H9 (cell line): ENCODE data around the gene BDNF. TPM values are rescaled to one million over a fixed set of nuclear protein-coding genes. Genes with fewer than 3 reads are reported as not detected.

Source experiments
- DNase-seq: peaks from one replicate; pipeline ENCODE4 v3.0.0-alpha.2; 2017
- H2AFZ ChIP-seq: one replicate; pipeline ENCODE4 v1.6.1; 2013; ENCODE audit warnings: mild to moderate bottlenecking, low read length, control low read depth, moderate library complexity
- H2AK5ac ChIP-seq: 2 replicates; pipeline ENCODE4 v1.6.1; 2013; ENCODE audit warnings: low read length, control low read depth, mixed read lengths; ENCODE audit not compliant: insufficient read length
- H2BK120ac ChIP-seq: one replicate; pipeline ENCODE4 v1.6.1; 2013; ENCODE audit warnings: low read depth, mild to moderate bottlenecking, low read length, control low read depth, inconsistent platforms; ENCODE audit not compliant: poor library complexity, severe bottlenecking
- H2BK12ac ChIP-seq: 2 replicates; pipeline ENCODE4 v1.6.1; 2013; ENCODE audit warnings: low read length, control low read depth, mixed read lengths, low read depth; ENCODE audit not compliant: insufficient read length
- H2BK15ac ChIP-seq: 2 replicates; pipeline ENCODE4 v1.6.1; 2013; ENCODE audit warnings: low read depth, low read length, control low read depth
- H2BK20ac ChIP-seq: one replicate; pipeline ENCODE4 v1.6.1; 2013; ENCODE audit warnings: low read depth, mild to moderate bottlenecking, low read length, control low read depth, inconsistent platforms; ENCODE audit not compliant: poor library complexity, severe bottlenecking
- H2BK5ac ChIP-seq: 2 replicates; pipeline ENCODE4 v1.6.1; 2013; ENCODE audit warnings: low read length, control low read depth, mixed read lengths; ENCODE audit not compliant: insufficient read length
- H3K14ac ChIP-seq: 2 replicates; pipeline ENCODE4 v1.6.1; 2013; ENCODE audit warnings: low read length, control low read depth; ENCODE audit not compliant: insufficient read depth
- H3K18ac ChIP-seq: 2 replicates; pipeline ENCODE4 v1.6.1; 2013; ENCODE audit warnings: low read depth, mild to moderate bottlenecking, mixed read lengths, low read length, control low read depth; ENCODE audit not compliant: insufficient read length
- H3K23ac ChIP-seq: 2 replicates; pipeline ENCODE4 v1.6.1; 2013; ENCODE audit warnings: low read length, control low read depth, mixed read lengths, low read depth; ENCODE audit not compliant: insufficient read length
- H3K23me2 ChIP-seq: 2 replicates; pipeline ENCODE4 v1.6.1; 2013; ENCODE audit warnings: low read depth, mild to moderate bottlenecking, mixed read lengths, low read length, control low read depth; ENCODE audit not compliant: insufficient read length, poor library complexity, severe bottlenecking
- H3K27ac ChIP-seq: 2 replicates; pipeline ENCODE4 v1.5.1; 2013; ENCODE audit warnings: low read length, control low read depth, mixed read lengths, low read depth; ENCODE audit not compliant: insufficient read length
- H3K27me3 ChIP-seq: 2 replicates; pipeline ENCODE4 v1.6.1; 2013; ENCODE audit warnings: low read length, control low read depth, inconsistent platforms; ENCODE audit not compliant: insufficient read depth
- H3K4ac ChIP-seq: 2 replicates; pipeline ENCODE4 v1.6.1; 2013; ENCODE audit warnings: low read depth, mild to moderate bottlenecking, control low read depth, inconsistent platforms, low read length, moderate library complexity
- H3K4me1 ChIP-seq: 2 replicates; pipeline ENCODE4 v1.6.1; 2013; ENCODE audit warnings: low read length, control low read depth, inconsistent platforms; ENCODE audit not compliant: insufficient read depth
- H3K4me2 ChIP-seq: 2 replicates; pipeline ENCODE4 v1.6.1; 2013; ENCODE audit warnings: low read length, control low read depth, mixed read lengths; ENCODE audit not compliant: insufficient read length, insufficient read depth
- H3K56ac ChIP-seq: 2 replicates; pipeline ENCODE4 v1.6.1; 2013; ENCODE audit warnings: low read depth, mild to moderate bottlenecking, mixed read lengths, low read length, control low read depth; ENCODE audit not compliant: insufficient read length
- H3K79me1 ChIP-seq: 2 replicates; pipeline ENCODE4 v1.6.1; 2013; ENCODE audit warnings: low read depth, mild to moderate bottlenecking, moderate library complexity, low read length, control low read depth, inconsistent platforms; ENCODE audit not compliant: insufficient read depth, poor library complexity, severe bottlenecking
- H3K79me2 ChIP-seq: 2 replicates; pipeline ENCODE4 v1.6.1; 2013; ENCODE audit warnings: low read length, control low read depth, inconsistent platforms; ENCODE audit not compliant: insufficient read depth
- H3K9ac ChIP-seq: 2 replicates; pipeline ENCODE4 v1.6.1; 2013; ENCODE audit warnings: low read length, control low read depth, mixed read lengths; ENCODE audit not compliant: insufficient read length; ENCODE audit errors: extremely low read depth
- H3K9me3 ChIP-seq: one replicate; pipeline ENCODE4 v1.6.1; 2013; ENCODE audit warnings: low read depth, low read length, inconsistent platforms; ENCODE audit not compliant: control insufficient read depth
- H3T11ph ChIP-seq: one replicate; pipeline ENCODE4 v1.6.1; 2013; ENCODE audit warnings: mild to moderate bottlenecking, low read length, control low read depth, inconsistent platforms
- H4K20me1 ChIP-seq: one replicate; pipeline ENCODE4 v1.6.1; 2013; ENCODE audit not compliant: control insufficient read depth, insufficient read length, insufficient read depth
- H4K5ac ChIP-seq: 2 replicates; pipeline ENCODE4 v1.6.1; 2013; ENCODE audit warnings: low read depth, mild to moderate bottlenecking, mixed read lengths, low read length, control low read depth; ENCODE audit not compliant: insufficient read length
- H4K8ac ChIP-seq: replicated peaks from 2 replicates; pipeline ENCODE4 v1.6.1; 2013; ENCODE audit warnings: low read length, control low read depth, mixed read lengths, low read depth; ENCODE audit not compliant: insufficient read length
- H4K91ac ChIP-seq: 2 replicates; pipeline ENCODE4 v1.6.1; 2013; ENCODE audit warnings: low read depth, mild to moderate bottlenecking, moderate library complexity, mixed read lengths, low read length, control low read depth; ENCODE audit not compliant: insufficient read length
- H3K27ac Mint-ChIP-seq, 3 experiments: 2 replicates in 2 of 3; 3 replicates in 1 of 3; pipeline ENCODE4 v1.8.0; 2020 to 2021; ENCODE audit warnings: mixed read lengths in 3 of 3, mild to moderate bottlenecking in 1 of 3, moderate library complexity in 1 of 3
- H3K27me3 Mint-ChIP-seq: 2 replicates; pipeline ENCODE4 v1.8.0; 2021; ENCODE audit warnings: low read depth, mild to moderate bottlenecking, moderate library complexity, mixed read lengths
- H3K36me3 Mint-ChIP-seq, 3 experiments: 2 replicates in 2 of 3; 3 replicates in 1 of 3; pipeline ENCODE4 v1.8.0; 2020 to 2021; ENCODE audit warnings: low read depth in 3 of 3, mixed read lengths in 3 of 3; ENCODE audit not compliant: insufficient read depth in 1 of 3
- H3K4me1 Mint-ChIP-seq, 2 experiments: 2 replicates each; pipeline ENCODE4 v1.8.0; 2020; ENCODE audit warnings: mixed read lengths in 2 of 2
- H3K4me3 Mint-ChIP-seq, 2 experiments: 2 replicates in 1 of 2; 3 replicates in 1 of 2; pipeline ENCODE4 v1.8.0; 2020 to 2021; ENCODE audit warnings: mild to moderate bottlenecking in 2 of 2, mixed read lengths in 2 of 2, moderate library complexity in 1 of 2
- H3K9me3 Mint-ChIP-seq, 2 experiments: 2 replicates in 1 of 2; 3 replicates in 1 of 2; pipeline ENCODE4 v1.8.0; 2020; ENCODE audit warnings: mild to moderate bottlenecking in 2 of 2, mixed read lengths in 2 of 2, moderate library complexity in 1 of 2
- WGBS: extraction: QIAGEN DNeasy Blood & Tissue Kit; methylation state at CpG from one replicate; pipeline ENCODE4 v1.1.7; 2013; ENCODE audit warnings: missing lambda C conversion rate, low lambda C conversion rate, mixed read lengths; ENCODE audit not compliant: insufficient read length; ENCODE audit errors: extremely low coverage; 5-methylcytosine and 5-hydroxymethylcytosine counted together
- total RNA-seq: library from RNA; stranded (reverse); gene quantifications from 2 replicates; pipeline ENCODE4 v1.2.1, GENCODE V29; 2021
- TF ChIP-seq, protein P1 (sequence below): fragments of 200-600 bp; sonication (generic); conservative IDR thresholded peaks from 3 replicates; pipeline ENCODE4 v1.8.0; 2021; ENCODE audit warnings: antibody characterized with exemption, mild to moderate bottlenecking

The BDNF gene
- total RNA-seq, 1 experiment from 2014 or later: 2.7 TPM

- Histone ChIP-seq H3K14ac (0 out of 2 replicates have a peak overlapping the region, but pooled peaks have one; percentile 7), H4K20me1 (no peaks in the 10 kb centered on the region), H3T11ph (no peak overlapping the region), H3K27me3 (no peaks in the 10 kb centered on the region), H3K79me1 (no peaks in the 10 kb centered on the region), H4K8ac (no peak overlapping the region), H2BK5ac (no peak overlapping the region), H3K56ac (no peak overlapping the region), H2BK15ac (no peak overlapping the region), H2BK20ac (no peak overlapping the region), H3K4me2 (peak overlapping the region; percentile 22), H3K23ac (no peak overlapping the region), H3K4me1 (no peaks in the 10 kb centered on the region; the same call in 1 of the 2 replicates), H3K23me2 (no peaks in the 10 kb centered on the region), H3K4ac (no peak overlapping the region), H3K9ac (no peak overlapping the region), H4K91ac (no peak overlapping the region), H2AFZ (no peak overlapping the region), H3K18ac (no peak overlapping the region), H2AK5ac (no peak overlapping the region), H3K9me3 (no peaks in the 10 kb centered on the region), H2BK120ac (no peak overlapping the region), H3K79me2 (peaks cover 3% of the 10 kb centered on the region; the same call in 1 of the 2 replicates), H3K27ac (no peak overlapping the region), H2BK12ac (no peak overlapping the region), H4K5ac (no peak overlapping the region)
- WGBS: no CpG with 5 or more reads among the region's 4 CpGs
- peaks cover 24 to 30% of the 10 kb centered on the region in 2 experiments for H3K4me1 Mint-ChIP-seq
- H3K36me3 Mint-ChIP-seq: peaks cover 11 to 39% (median 20%) of the 10 kb centered on the region in 3 experiments
- H3K9me3 Mint-ChIP-seq: peaks cover 24 to 25% of the 10 kb centered on the region in 2 experiments; a peak in 4 of 5 replicates
- no peak overlapping the region; a peak in 1 of 5 replicates for H3K4me3 Mint-ChIP-seq
- TF ChIP-seq, protein P1, sequence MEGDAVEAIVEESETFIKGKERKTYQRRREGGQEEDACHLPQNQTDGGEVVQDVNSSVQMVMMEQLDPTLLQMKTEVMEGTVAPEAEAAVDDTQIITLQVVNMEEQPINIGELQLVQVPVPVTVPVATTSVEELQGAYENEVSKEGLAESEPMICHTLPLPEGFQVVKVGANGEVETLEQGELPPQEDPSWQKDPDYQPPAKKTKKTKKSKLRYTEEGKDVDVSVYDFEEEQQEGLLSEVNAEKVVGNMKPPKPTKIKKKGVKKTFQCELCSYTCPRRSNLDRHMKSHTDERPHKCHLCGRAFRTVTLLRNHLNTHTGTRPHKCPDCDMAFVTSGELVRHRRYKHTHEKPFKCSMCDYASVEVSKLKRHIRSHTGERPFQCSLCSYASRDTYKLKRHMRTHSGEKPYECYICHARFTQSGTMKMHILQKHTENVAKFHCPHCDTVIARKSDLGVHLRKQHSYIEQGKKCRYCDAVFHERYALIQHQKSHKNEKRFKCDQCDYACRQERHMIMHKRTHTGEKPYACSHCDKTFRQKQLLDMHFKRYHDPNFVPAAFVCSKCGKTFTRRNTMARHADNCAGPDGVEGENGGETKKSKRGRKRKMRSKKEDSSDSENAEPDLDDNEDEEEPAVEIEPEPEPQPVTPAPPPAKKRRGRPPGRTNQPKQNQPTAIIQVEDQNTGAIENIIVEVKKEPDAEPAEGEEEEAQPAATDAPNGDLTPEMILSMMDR: no peak
- peak overlapping the region; percentile 54 to 83 (median 66); a peak in 4 of 7 replicates for H3K27ac Mint-ChIP-seq
- peak; percentile 81 for DNase-seq
- H3K27me3 Mint-ChIP-seq: no peaks in the 10 kb centered on the region
These were observed 12.2 kb downstream of the BDNF start for GRCh38 chr11:27688076-27688475.
